Naive B cell (primary cell): ENCODE results near the gene PCED1B. TPM values are rescaled to one million over a fixed set of nuclear protein-coding genes. Genes with fewer than 3 reads are reported as not detected.
"Not testable (repeated sequence)": the region's sequence is repeated elsewhere in the genome, so short reads cannot be mapped to it uniquely, and the experiment has no call there.

Experiments
- ATAC-seq, 2 donors: fragments of 150-1000 bp; cut with Tn5 transposase; 2 replicates each; pipeline ENCODE4 v1.10.0; 2021; ENCODE audit warnings: low read depth in 2 of 2, mild to moderate bottlenecking in 2 of 2, moderate library complexity in 2 of 2
- DNase-seq: peaks from one replicate; pipeline ENCODE4 v3.0.0; 2022
- H3K27ac Mint-ChIP-seq, 6 donors: one replicate each; pipeline ENCODE4 v1.8.0; 2020 to 2022; ENCODE audit warnings: mild to moderate bottlenecking in 6 of 6, mixed read lengths in 6 of 6, moderate library complexity in 5 of 6, inconsistent platforms in 2 of 6
- H3K27me3 Mint-ChIP-seq, 3 donors: one replicate each; pipeline ENCODE4 v1.8.0; 2021 to 2022; ENCODE audit warnings: mixed read lengths in 3 of 3, mild to moderate bottlenecking in 1 of 3
- H3K36me3 Mint-ChIP-seq, 2 donors: one replicate each; pipeline ENCODE4 v1.8.0; 2020 to 2022; ENCODE audit warnings: mixed read lengths in 2 of 2, inconsistent platforms in 1 of 2, mild to moderate bottlenecking in 1 of 2
- H3K4me1 Mint-ChIP-seq, 3 donors: one replicate each; pipeline ENCODE4 v1.8.0; 2020 to 2022; ENCODE audit warnings: mixed read lengths in 3 of 3, inconsistent platforms in 1 of 3, mild to moderate bottlenecking in 1 of 3, moderate library complexity in 1 of 3
- H3K4me3 Mint-ChIP-seq, 8 donors: one replicate each; pipeline ENCODE4 v1.8.0; 2020 to 2022; ENCODE audit warnings: mild to moderate bottlenecking in 8 of 8, mixed read lengths in 8 of 8, moderate library complexity in 8 of 8, inconsistent platforms in 2 of 8
- H3K9me3 Mint-ChIP-seq, 7 donors: one replicate each; pipeline ENCODE4 v1.8.0; 2020 to 2022; ENCODE audit warnings: mixed read lengths in 7 of 7, mild to moderate bottlenecking in 5 of 7, inconsistent platforms in 2 of 7, moderate library complexity in 1 of 7
- polyA plus RNA-seq, 6 donors: library from polyadenylated mRNA; unstranded; fragments of 300-500 nt; fragmentation: Illumina TruSeq; gene quantifications; one replicate each; pipeline ENCODE4 v1.2.3, GENCODE V29; 2021; ENCODE audit warnings: low read depth in 6 of 6

Gene PCED1B
- polyA plus RNA-seq, 6 donors from 2014 or later, result 8.2 to 17.4 (median 11.0) TPM

DNA sequence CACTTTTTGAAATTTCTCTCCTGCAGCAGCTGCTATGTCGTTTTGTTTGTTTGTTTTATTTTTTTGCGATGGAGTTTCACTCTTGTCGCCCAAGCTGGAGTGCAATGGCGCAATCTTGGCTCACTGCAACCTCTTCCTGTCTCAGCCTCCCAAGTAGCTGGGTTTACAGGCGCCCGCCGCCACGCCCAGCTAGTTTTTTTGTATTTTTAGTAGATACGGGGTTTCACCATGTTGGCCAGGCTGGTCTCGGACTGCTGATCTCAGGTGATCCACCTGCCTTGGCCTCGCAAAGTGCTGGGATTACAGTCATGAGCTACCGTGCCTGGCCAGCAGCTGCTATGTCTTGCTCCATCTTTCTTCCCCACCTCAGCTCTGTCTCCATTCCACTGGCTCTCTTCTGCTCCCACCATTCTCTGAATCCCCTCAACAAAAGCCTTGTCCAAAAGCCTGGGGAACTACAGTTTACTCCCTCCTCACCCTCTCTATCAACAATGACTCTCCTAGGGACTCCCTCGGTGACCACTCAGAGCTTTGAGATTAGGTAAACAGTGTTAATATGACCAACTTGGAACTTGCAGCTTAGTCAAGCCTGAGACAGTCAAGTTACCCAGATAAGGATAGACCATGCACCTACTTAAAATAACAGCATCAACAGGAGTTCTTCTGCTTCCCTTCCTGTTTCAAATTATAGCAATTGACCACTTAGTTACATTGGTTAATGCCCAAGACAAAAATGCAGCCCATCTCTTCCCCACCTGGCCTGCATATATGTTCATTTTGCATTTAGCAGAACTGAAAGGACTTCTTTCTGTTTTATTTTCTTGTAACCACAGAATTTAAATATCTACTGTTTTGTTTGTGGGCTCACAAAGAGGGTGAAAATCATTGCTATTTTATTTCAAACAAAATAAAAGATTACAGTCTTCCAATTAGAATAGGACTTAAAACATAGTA lies 189.4 kb downstream of the PCED1B start:
- Mint-ChIP-seq H3K4me3 (peak overlapping the region in 7 of 8 donors; percentile 55 to 92 (median 73)), H3K9me3 (peaks cover 0 to 4% (median 2%) of the 10 kb centered on the region in 7 donors)
- peak; percentile 84 to 90 for ATAC-seq

DNA sequence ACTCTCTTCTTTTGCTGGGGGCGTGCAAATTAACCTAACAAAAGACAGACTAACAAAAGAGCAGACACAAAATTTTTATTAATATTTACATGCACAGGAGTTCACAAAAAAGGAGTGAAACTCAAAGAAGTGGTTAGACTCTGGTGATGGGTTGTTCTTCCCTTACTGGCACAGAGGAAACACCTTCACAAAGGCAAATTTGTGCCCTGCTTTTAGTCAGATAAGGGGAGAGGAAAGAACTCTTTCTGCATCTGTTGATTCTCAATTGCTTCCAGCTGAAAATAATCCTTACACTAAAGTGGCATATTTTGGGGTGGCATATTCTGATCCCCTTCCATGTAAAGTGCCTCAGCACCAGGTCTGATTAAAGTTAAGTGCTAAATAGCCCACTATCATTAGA lies 190.5 kb downstream of the PCED1B start:
- Mint-ChIP-seq H3K4me1 (peaks cover 58 to 70% (median 62%) of the 10 kb centered on the region in 3 donors), H3K27me3 (no peaks in the 10 kb centered on the region), H3K36me3 (peaks cover 5 to 7% of the 10 kb centered on the region in 2 donors), H3K27ac (peak overlapping the region in 4 of 6 donors; percentile 62 to 91 (median 90)), H3K4me3 (peak overlapping the region in 5 of 8 donors; percentile 28 to 92 (median 73)), H3K9me3 (peaks cover 0 to 4% (median 2%) of the 10 kb centered on the region in 7 donors)
- DNase-seq, result no peak
- ATAC-seq, result no peak

More for the DNA sequence above, 189.4 kb downstream of the PCED1B start:
- Mint-ChIP-seq H3K4me1 (peaks cover 50 to 61% (median 59%) of the 10 kb centered on the region in 3 donors), H3K36me3 (peaks cover 5 to 7% of the 10 kb centered on the region in 2 donors), H3K27me3 (no peaks in the 10 kb centered on the region), H3K27ac (peak overlapping the region; percentile 62 to 98 (median 90))
- DNase-seq, result peak; percentile 30

DNA sequence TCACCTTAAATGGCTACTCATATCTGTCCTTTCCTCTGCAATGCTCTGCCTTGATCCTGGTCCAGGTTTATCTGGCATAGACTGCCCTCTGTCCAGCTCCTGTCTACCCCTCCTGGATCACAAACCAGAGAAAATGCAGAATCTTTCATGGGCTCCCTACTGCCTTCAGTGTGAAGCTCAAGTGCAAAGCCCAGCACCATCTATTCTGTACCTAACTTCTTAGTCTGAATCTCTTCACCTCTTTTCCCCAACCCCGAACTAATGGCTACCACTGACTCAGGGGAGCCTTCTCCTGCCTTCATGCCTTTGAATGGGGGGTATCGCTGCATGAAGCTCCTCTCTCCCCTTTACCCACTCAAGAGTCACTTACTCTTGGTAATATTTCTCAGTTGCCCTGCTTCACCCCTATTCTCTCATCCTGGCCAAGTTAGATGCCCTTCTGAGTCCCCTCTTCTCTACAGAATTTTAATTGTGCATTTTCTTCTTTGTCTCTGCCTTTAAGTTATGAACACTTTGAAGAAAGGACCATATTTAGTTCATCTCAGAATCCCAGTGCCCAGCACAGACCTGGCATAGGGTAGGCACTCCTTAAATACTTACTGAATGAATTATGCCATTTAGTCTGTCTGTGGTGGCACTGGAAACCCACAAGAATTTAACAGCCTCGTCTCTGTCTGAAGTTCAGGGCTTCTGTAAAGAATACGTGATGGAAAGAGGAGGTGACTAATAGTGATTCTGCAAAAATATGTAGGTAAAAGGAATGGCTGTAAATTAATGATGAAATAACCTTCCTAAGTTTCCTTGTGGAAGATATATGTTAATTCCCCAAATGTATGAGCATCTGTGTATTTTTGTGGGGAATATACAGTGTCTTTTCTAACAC lies 191.6 kb downstream of the PCED1B start:
- Mint-ChIP-seq H3K4me1 (peaks cover 64 to 78% (median 71%) of the 10 kb centered on the region in 3 donors), H3K27me3 (no peaks in the 10 kb centered on the region), H3K36me3 (peaks cover 5 to 7% of the 10 kb centered on the region in 2 donors), H3K4me3 (peak overlapping the region in 4 of 8 donors; percentile 45 to 73 (median 63)), H3K9me3 (peaks cover 0 to 4% (median 1%) of the 10 kb centered on the region in 7 donors), H3K27ac (peak overlapping the region in 5 of 6 donors; percentile 53 to 91 (median 60))
- DNase-seq, result no peak
- no peak for ATAC-seq

DNA sequence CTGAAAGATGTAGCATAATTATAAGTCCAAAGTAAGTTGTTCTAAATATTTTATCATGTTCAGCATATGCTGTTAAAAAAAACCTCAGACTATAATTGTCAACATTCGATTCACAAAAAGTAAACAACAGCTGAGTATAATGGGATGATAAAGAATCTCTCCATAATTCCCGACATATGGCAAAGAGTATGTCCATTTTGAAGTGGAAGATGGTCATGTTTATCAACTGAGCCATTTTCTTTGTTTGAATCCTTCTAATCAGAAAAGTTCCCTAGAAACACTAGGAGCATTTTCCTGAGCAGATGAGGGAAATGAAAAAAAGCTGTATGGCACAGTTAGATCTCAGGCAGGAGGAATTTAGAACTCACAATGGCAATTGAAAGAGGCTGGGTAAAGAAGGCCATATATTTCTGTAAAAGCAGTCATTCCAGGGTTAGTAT lies 192.4 kb downstream of the PCED1B start:
- Mint-ChIP-seq H3K27ac (peak overlapping the region in 3 of 6 donors; percentile 10 to 62 (median 54)), H3K9me3 (peaks cover 0 to 4% (median 1%) of the 10 kb centered on the region in 7 donors), H3K4me3 (no peak overlapping the region), H3K27me3 (no peaks in the 10 kb centered on the region), H3K4me1 (peaks cover 69 to 84% (median 77%) of the 10 kb centered on the region in 3 donors), H3K36me3 (peaks cover 5 to 7% of the 10 kb centered on the region in 2 donors)
- ATAC-seq (no peak), DNase-seq (no peak)

DNA sequence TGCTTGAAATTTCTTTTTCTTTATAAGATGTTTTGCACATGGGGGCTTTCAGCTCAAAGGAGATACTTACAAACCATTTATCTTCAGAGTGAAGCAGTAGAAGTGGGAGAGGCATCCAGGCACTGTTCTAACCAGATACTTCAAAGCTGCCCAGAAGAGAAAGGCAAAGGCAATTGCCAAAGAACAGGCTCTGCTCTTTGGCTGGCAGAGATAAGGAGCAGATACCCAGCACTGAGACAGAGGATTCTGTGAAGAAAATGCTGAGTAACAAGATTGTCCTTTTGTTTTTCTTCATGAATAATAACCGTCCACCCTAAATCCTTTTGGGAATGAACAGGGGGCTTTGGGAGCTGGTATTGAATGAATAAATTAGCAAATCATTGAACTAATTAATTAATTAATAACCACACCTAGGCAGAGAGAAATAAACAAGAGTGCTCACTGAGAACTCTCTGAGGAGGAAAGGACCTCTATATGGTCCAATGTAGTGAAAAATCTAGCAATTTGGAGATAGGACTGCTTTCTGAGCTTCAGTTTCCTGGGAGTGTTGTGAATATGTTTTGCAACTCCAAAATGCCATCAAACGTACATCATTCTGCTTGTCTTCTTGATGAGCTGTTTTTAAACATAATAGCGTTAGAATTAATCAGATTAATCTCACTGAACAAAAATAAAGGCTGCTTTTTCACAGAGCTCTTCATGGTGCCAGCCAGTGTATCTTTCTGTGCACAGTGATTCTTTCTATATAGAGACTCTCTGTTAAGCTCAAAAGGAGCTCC lies 193.2 kb downstream of the PCED1B start:
- ATAC-seq (no peak), DNase-seq (no peak)
- Mint-ChIP-seq H3K4me1 (peaks cover 73 to 89% (median 80%) of the 10 kb centered on the region in 3 donors), H3K4me3 (peak overlapping the region in 2 of 8 donors; percentile 12 to 77), H3K27me3 (no peaks in the 10 kb centered on the region), H3K36me3 (peaks cover 5 to 7% of the 10 kb centered on the region in 2 donors), H3K9me3 (peaks cover 0 to 4% (median 1%) of the 10 kb centered on the region in 7 donors), H3K27ac (peak overlapping the region in 4 of 6 donors; percentile 45 to 84 (median 72))

DNA sequence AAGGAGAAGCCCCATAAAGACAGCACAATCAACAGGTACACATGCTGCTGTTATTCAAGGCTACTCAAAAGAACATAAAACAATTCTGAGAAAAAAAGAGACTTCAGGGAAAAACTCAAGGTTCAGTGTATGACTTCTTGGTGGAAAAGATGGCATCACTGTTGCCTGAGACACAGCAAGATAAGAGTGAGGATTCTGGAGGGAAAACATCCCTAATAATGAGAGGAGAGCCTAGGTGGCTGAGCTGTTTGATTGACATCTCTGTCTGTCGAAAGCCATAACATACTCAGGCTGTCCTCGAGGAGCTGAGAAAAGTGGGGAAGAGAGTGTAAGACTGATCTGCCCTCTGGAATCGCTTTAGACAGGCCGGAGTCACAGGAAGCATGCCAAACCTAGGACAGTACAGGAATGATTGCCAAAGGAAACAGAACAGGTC lies 193.8 kb downstream of the PCED1B start:
- peak overlapping the region in 3 of 8 donors; percentile 5 to 77 (median 70) for H3K4me3 Mint-ChIP-seq
- H3K36me3 Mint-ChIP-seq, result peaks cover 5 to 7% of the 10 kb centered on the region in 2 donors
- H3K4me1 Mint-ChIP-seq, result peaks cover 72 to 87% (median 80%) of the 10 kb centered on the region in 3 donors
- DNase-seq (no peak), ATAC-seq (no peak)
- H3K27me3 Mint-ChIP-seq, result no peaks in the 10 kb centered on the region
- peak overlapping the region in 5 of 6 donors; percentile 64 to 92 (median 84) for H3K27ac Mint-ChIP-seq
- peaks cover 0 to 5% (median 1%) of the 10 kb centered on the region in 7 donors for H3K9me3 Mint-ChIP-seq

DNA sequence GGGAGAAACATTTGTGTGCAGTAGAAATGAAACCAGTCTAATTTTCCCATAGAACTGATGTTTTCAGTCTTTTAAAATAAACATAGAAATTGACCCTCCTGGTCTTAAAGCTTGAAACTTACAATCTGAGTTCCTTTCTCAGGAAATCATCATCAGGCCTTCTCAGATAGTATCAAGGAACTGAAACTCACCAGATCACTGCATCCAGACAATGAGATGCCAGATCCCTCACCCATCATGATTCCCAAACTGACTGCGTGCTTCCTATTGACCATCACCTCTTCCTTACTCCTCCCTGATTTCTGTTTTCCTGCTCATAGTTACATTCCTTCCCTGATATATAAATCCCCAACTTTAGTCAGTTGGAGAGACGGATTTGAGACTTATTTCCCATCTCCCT lies 195.3 kb downstream of the PCED1B start:
- H3K9me3 Mint-ChIP-seq, result peaks cover 0 to 5% (median 0%) of the 10 kb centered on the region in 7 donors
- no peaks in the 10 kb centered on the region for H3K27me3 Mint-ChIP-seq
- peak; percentile 38 to 40 for ATAC-seq
- H3K36me3 Mint-ChIP-seq, result no peaks in the 10 kb centered on the region
- H3K27ac Mint-ChIP-seq, result peak overlapping the region; percentile 2 to 96 (median 78)
- H3K4me3 Mint-ChIP-seq, result peak overlapping the region; percentile 12 to 79 (median 46)
- DNase-seq, result peak; percentile 8
- peaks cover 57 to 72% (median 68%) of the 10 kb centered on the region in 3 donors for H3K4me1 Mint-ChIP-seq

DNA sequence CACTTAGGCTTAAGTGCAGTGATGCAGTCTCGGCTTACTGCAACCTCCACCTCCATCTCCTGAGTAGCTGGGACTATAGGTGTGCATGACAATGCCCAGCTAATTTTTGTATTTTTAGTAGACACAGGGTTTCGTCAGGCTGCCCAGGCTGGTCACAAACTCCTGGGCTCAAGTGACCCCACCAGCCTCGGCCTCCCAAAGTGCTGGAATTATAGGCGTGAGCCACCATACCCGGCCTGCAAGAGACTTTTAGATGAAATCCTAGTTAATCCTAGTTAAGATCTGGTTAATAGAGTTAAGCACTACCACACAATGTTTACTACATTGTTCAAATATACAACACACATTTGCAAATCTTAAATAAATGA lies 196.8 kb downstream of the PCED1B start:
- Mint-ChIP-seq H3K9me3 (peaks cover 0 to 5% (median 0%) of the 10 kb centered on the region in 7 donors), H3K4me1 (peaks cover 46 to 60% (median 55%) of the 10 kb centered on the region in 3 donors)

DNA sequence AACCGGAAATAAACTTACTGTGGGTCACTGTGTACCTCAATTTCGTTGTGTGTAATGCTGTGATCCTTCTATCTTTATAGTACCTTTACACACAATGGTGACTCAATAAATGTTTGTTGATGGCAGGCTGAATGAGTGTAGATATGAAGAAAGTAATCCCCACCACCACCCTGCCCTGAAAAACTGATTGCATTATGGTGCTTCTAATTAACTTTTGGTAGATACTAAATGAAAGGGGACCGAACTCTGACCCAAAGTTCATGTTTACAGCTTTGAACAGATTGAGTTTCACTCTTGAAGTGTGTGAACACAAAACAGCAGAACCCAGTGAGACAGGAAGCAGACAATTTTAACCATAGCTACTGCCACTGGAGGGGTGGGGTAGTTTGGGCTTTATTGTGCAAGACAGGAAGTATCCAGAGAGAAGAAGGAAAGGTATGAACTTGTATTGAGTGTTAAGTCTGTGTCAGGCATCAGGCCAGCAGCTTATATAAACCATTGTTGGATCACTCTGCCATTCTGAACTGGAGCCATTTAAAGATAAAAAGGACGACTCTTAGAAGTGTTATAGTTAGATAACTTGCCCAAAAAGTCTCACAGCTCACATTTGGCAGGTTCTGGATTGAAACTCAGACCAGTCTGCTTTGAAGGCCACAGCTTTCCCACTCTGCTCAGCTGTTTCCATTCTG lies 197.3 kb downstream of the PCED1B start:
- Mint-ChIP-seq H3K4me3 (peak overlapping the region; percentile 22 to 73 (median 58)), H3K4me1 (peaks cover 46 to 59% (median 54%) of the 10 kb centered on the region in 3 donors), H3K27ac (peak overlapping the region; percentile 62 to 91 (median 82)), H3K9me3 (peaks cover 0 to 5% (median 0%) of the 10 kb centered on the region in 7 donors), H3K27me3 (no peaks in the 10 kb centered on the region), H3K36me3 (no peaks in the 10 kb centered on the region)
- DNase-seq (peak; percentile 53), ATAC-seq (peak; percentile 95)

More for the DNA sequence above, 196.8 kb downstream of the PCED1B start:
- ATAC-seq (no peak), DNase-seq (no peak)
- Mint-ChIP-seq H3K4me3 (peak overlapping the region in 6 of 8 donors; percentile 10 to 73 (median 62)), H3K27ac (peak overlapping the region; percentile 62 to 91 (median 82)), H3K36me3 (no peaks in the 10 kb centered on the region), H3K27me3 (no peaks in the 10 kb centered on the region)

DNA sequence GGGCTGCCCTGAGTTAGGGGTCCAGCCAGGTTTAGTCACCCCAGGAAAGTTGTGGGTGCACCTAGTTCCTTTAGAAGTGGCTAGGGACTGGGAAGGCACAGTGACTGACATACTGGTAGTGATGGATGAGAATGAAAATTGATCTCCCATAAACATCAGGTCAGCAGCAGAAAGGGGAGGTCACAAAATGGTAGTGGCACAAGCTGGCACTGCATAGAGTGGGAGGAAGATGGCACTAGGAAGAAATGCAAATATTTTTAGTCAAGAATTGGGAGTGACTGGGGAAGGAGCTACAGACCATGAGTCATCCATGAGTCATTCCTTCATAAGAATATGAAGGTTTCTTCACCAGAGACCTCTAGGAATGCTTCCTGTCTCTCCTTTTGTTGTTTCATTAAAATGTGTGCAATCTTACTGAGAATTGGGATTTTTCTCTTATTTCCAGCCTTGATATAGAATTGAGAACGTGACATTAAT lies 198.6 kb downstream of the PCED1B start:
- DNase-seq (no peak), ATAC-seq (no peak)
- Mint-ChIP-seq H3K4me3 (peak overlapping the region in 4 of 8 donors; percentile 20 to 58 (median 36)), H3K9me3 (peaks cover 0 to 5% (median 0%) of the 10 kb centered on the region in 7 donors), H3K4me1 (peaks cover 39 to 55% (median 52%) of the 10 kb centered on the region in 3 donors), H3K27ac (peak overlapping the region in 3 of 6 donors; percentile 19 to 81 (median 62)), H3K27me3 (no peaks in the 10 kb centered on the region), H3K36me3 (no peaks in the 10 kb centered on the region)

DNA sequence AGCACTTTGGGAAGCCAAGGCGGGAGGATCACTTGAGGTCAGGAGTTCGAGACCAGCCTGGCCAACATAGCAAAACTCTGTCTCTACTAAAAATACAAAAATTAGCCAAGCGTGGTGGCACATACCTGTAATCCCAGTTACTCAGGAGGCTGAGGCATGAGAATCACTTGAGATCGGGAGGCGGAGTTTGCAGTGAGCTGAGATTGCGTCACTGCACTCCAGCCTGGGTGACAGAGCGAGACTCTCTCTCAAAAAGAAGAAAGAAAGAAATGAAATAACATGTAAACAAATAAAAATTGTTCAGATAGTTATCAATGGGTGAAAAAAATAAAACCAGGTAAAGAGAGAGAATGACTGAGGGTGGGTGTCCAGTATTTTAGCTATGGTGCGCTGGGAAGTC lies 200.3 kb downstream of the PCED1B start:
- ATAC-seq, H3K27ac Mint-ChIP-seq, H3K4me3 Mint-ChIP-seq, H3K36me3 Mint-ChIP-seq, H3K9me3 Mint-ChIP-seq, DNase-seq, H3K27me3 Mint-ChIP-seq: not testable (repeated sequence)
- H3K4me1 Mint-ChIP-seq, result peaks cover 31 to 38% (median 35%) of the 10 kb centered on the region in 3 donors
